GM21360 (cell line): Measurements from ENCODE around the gene ACVR2B.

ENCODE experiments used
- ATAC-seq: cut with Tn5 transposase; IDR thresholded peaks from one replicate; pipeline ENCODE4 v1.9.1; 2021; ENCODE audit warnings: mild to moderate bottlenecking, moderate library complexity; ENCODE audit not compliant: unreplicated experiment

ACVR2B gene

DNA sequence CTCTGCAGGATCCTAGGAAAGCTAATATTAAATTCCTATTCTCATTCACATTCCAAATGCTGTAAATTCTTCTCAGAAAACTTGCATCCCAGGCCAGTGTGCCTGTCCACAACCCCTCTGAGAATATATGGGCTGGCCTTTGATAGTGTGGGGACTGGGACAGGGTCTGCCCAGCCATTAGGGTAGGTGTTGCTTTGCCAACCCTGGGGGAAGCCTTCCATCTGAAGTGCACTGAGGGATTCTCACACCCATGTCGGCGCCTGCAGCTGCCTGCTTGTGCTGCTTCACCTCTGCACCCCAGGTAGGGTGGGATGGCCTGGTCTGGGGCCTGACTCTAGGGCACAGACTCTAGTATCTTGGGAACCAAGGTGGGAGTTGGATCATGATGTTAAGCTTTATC is 27.2 kb downstream of the ACVR2B start:
- no peak for ATAC-seq

DNA sequence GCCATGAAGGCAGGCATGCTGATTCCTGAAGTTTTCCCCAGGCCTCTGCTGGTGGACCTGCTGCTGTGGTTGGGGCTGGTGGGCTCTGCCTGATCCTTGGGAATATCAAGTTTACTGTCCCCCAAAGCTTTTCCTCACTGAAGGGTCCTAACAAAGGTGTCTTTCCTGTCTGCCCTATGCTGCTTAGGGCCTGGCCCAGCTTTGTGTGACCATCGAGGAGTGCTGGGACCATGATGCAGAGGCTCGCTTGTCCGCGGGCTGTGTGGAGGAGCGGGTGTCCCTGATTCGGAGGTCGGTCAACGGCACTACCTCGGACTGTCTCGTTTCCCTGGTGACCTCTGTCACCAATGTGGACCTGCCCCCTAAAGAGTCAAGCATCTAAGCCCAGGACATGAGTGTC is 29.3 kb downstream of the ACVR2B start:
- no peak for ATAC-seq

DNA sequence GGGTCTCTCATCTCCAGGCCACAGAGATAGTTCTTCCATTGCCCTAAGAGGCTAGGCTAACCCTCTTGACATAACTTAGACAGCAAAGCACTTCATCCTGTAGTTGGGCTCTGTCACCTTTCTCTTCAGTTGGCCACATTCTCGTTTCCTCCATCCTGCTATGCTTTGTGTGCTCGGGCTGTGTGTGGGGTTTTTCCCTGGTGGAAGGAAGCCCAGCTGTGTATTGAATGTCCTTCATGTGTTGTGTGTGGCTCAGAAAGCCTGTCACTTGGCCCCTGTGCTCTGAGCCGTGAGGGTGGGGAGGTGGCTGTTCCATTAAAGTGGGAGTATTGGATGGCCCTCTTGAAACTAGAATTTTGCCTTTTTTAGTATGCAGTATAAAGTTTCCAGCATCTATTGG is 33.6 kb downstream of the ACVR2B start:
- peak; percentile 91 for ATAC-seq

DNA sequence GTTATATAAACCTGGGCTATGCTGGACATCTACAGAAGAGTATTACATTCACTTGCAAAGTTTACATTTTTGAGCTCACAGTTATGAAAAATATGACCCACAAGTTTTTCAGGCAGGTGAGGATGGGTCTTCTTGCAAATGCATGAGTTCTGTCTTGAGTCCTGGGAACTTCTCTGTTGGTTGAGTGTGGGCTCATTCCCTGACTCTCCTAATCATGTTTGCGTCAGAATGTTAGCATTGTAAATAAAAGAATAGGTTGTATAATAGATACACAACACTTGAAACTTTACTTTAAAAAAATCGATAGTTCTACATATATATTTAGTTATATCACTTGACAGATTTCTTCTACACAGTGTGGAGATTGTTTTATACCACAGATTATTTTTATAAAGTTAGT is 35.3 kb downstream of the ACVR2B start:
- no peak for ATAC-seq

DNA sequence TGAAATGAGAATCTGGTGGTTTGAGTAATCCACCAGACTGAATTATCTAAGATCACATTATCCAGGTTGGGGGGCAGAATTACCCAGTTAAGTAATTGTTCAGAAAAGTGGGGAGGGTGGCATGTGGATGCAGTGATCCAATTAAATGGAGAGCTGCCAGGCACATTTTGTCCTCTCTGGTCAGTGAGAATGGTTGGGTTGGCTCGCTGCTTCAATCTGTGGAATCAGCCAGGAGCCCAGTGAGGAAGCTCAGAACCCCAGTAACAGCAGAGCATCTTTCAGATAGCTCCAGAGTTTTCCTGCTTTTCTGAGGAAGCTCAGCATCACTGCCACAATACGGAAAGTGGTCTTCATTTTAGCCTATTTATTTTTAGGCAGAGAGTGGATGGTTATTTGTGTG is 36.1 kb downstream of the ACVR2B start:
- ATAC-seq, result no peak

DNA sequence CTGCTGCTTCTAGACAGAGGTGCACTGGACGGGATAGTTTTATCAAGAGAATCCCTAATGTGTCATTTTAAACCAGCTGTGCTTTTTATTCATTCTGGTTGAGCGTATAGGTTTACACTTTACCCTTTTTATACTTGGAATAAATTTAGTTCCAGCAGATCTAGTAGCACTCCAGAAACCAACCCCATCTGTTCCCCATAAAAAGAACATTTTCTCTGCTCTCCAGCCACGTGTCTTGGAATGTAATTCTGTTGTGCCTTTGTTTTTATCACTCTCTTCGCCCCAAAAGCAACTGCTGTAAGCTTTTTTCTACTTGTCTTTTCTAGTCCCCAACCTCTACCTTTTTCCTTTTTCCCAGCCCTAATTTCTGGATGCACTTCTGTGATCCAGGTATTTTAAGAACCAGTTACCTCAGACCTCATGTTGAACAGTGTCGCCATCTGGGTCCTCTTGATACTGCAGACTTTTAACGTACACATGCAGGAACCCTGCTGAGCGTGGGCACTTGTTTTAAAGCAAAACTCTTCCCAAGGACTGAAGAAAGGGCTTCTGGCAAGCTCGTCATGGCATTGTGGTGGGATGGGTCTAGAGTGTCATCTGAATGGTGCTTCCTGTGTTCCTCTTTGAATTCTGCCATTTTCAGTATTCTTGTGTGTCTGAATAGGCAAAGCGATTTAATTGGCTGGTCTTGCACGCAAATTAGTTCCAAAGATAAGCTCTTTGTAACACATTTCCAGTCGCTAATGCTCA is 36.8 kb downstream of the ACVR2B start:
- no peak for ATAC-seq

DNA sequence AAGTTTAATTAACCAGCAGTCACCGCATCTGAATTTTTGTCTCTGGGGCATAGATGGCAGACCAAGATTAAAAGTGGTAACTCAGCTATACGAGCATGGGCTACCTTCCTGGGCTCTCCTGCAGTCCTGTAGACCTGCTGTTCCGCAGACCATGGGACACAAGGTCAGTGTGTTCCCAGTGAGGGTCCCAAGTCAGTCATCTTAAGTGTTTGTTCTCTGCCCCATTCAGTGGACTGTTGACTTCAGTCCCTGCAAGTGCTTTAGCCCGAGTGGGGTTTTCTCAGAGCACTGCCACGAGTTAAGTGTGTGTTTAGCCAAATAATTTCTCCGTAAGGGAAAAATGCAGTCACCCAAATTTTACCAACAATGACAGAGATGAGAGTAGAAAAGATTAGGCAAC is 37.5 kb downstream of the ACVR2B start:
- no peak for ATAC-seq

DNA sequence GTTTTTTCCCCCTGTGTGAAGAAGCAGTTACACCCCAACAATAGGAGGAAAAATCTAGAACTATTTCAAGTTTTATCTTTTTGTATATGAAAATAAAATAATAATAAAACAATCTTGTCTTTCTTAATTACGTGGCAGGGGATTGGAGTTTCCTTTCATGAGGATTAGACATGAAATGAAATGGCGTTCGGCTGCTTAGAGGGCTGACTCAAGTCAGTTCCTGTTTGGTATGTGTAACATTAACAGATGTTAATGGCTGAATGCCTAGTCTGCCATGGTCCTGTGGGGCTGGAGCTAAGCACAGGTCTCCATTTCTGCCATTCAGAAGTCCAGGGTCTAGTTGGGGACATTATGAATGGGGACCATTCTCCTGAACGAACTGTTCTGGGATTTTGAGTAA is 39.3 kb downstream of the ACVR2B start:
- no peak for ATAC-seq

DNA sequence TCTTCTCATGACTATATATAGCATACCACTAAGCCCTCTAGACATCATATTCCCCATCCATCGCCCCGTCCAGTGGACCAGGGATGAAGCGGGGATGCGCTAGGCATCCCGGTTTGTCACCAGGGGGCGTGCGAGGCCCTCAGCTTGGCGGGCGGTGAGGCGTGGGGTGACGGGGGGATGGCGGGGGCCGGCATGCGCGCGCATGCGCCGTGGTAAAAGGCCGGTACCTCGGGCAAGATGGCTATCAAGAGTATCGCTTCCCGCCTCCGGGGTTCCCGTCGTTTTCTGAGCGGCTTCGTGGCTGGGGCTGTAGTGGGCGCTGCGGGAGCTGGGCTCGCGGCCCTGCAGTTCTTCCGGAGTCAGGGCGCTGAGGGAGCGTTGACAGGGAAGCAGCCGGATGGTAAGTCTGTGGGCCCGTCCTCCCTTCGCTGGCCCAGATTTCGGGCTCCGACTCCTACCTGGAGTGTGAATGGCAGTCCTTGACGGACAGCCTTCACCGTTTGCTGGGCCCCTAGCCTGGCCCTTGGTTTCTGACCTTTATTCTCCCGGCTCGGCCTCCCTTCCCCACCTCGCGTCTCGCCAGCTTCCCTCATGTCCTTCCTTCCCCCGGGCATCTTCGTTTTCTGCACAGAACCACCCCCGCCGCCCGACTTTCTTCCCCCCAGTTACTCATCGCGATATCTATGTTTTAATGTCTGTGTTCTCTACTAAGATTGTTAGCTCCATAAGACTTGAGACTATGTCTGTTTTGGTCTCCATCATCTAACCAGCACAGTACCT is 42.6 kb downstream of the ACVR2B start, which contains the start of gene EXOG:
TSS of gene EXOG (plus strand) at position 210 of the 780 bp plus-strand sequence. CDS start at position 238, 28 bp downstream.
- peak; percentile 93 for ATAC-seq

DNA sequence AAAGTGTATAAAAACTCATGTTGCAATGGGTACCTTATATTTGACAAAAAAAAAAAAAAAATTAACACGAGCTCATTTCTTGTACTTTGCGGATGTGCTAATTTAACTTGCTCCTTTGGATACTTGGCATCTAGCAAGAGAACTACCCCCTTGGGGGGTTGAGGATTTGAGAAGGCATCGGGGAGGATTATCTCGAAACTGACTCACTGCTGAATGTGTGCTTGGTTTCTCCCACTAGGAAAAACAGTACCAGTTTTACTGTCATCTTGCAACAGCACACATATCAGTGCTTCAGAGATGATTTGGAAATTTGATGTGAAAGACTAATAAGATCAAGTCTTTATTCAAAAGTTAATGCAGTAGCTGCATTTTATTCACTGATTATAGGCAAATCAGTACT is 43.3 kb downstream of the ACVR2B start:
- no peak for ATAC-seq

DNA sequence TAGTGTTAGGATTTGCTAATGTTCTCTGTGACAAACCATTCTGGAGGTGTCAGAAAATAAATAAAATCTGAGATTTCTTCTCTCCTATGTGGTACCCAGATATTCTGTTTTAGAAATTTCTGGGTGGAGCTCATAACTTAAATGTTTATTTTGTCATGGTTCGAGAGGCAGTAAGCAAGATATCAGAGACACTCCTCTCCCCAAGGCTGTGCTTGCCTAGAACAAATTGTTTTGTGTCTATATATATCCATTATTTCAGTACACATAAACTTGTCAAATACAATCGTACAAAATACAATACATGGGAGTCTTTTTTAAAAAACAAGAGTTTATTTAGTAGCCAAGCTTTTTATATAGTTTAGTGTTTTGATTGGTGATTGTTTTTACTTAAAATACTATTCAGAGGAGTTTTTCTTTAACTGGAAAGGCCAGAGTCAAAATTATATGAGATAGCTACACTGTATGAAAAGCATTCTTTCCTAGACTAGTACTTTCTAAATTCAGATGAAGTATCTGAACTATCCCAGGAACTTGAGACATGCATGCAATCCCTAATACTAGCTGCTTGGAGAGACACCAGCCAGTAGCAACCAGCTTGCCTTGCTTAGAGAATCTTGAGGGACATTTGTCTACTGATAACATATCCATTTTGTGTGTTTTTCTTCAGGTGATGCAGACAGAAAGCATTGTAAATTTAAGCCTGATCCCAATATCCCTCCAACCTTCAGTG is 47.2 kb downstream of the ACVR2B start:
- no peak for ATAC-seq

DNA sequence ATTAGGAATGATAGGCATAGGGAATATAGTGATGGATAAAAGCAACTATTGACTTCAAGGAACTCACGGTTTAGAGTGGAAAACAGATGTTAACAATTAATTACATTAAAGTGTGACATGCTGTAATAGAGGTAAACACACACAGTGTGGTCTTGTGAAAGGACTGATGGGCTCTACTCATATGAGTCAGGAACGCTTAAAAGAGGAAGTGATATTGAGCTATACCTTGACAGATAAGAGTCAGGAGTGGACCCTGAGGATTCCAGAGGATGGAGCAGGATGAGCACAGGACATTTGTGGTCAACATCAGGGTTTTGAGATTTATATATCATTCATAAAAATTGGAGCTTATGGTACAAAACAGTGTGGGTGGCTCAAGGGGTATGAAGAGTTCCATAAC is 53.4 kb downstream of the ACVR2B start:
- ATAC-seq, result peak; percentile 79

DNA sequence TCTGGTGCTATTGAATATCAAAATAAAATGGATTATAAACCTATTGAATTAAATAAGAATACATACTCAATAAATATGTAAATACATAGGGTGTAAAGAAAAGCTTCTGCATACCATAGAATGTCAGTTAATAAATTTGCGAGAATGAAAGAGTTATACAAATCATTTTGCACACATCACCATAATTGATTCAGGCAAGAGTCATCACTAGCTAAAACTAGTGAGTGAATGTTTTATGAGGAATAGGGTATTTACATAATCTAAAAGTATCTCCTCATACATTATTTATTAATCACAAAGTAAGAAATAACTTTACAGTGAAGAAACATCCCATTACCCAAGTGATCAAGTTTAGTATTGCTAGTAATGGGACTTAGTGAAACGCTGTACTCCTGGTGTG is 56.0 kb downstream of the ACVR2B start:
- ATAC-seq, result no peak

DNA sequence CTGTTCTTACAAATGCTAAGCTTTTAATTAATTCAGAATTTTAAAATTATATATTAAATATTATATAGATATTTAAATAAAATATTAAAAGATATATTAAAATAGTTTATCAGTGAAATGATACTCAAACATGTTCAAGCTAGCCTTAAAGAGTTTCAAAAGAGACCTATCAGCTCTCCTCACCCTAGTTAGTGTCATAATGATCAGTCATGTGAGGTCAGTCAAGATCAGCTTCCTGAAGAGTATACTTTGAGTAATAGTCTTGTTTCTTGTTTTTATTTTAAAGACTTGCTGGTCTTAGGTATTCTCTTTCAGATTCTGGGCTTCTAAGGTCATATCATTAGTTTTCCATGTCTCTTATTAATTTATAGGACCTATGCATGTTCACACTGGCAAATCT is 56.9 kb downstream of the ACVR2B start:
- no peak for ATAC-seq

DNA sequence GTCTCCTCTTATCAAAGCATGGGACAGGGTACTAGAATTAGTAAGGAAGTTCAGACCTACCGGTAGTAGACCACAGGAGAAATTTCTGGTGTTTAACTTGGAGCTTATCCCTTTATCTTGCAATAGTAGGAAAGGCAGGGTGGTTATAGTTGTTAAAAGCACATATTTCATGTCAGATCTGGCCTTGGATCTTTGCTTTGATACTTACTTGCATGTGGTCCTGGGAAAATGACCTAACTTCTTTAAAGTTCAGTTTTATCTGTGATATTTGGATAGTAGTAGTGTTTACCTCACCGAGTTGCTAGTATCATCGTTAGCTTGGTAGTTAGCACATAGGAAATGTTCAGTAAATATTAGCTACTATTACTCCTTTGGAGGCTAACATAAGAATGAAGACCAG is 57.9 kb downstream of the ACVR2B start:
- no peak for ATAC-seq

DNA sequence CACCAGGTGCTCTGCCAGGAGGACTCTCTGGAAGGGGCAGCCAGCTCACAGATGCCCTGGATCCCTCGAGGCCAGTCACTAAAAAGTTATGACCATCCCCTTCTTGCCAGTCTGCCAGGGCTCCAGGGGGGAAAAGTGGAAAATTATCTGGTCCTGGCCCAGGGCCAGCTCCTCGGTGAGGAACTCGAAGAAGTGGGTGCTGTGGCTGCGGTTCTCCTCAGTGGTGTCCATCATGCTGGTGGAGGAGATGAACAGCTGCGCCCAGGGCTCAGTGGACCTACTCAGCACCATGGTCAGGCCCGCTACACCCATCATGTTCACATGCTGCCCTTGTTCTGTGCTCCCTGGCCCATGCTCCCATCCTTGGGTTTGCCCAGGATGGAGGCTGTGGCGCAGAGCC is 61.7 kb downstream of the ACVR2B start:
- no peak for ATAC-seq

DNA sequence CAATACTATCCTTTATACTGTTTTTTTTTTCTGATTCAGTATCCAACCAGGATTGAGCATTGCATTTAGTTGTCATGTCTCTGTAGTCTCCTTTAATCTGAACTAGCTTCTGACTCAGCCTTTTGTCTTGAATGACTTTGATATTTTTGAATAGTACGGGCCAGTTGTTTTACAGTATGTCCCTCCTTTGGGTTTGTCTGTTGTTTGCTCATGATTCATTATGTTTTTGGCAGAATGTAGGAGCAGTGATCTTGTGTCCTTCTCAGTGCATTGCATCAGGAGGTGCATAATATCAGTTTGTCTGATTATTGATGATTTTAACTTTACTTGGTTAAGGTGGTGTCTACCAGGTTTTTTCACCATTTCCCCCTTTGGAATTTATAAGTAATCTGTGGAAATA is 63.0 kb downstream of the ACVR2B start:
- no peak for ATAC-seq

DNA sequence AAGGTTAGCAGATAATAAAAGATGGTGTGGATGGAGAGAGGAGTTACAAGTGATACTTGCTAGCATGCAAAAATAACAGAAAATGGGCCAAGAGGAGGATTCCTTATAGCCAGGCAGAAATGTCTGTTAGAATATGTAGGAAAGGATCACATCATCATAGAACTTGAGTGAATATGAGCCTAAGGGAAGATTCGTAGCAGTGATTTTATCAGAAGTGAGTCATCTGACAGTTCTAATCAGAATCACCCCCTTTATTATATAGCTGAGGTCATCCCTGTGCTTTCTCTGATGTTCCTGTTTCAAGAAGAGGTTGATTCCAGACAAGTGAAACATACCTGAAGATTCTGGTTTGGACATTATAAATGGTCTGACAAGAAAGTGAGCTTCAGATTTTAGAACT is 65.3 kb downstream of the ACVR2B start:
- no peak for ATAC-seq

DNA sequence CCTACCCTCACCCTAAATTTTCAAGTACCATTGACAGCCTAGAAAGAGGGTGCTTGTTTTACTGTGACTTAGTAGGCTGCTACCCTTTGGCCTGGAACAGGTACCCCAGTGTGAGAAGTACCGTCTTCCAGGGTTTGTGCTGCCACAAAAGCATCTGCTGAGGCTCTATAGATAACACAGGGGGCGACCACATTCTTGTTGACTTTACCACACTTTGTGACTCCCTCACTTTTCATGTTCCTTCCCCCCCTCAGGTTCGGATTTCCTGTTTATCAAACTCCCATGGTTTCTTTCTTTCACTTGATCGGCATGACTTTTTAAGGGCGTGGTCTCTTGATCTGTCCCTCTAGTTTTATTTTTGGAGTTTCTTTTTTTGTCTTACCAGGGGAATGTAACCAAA is 66.0 kb downstream of the ACVR2B start:
- no peak for ATAC-seq

DNA sequence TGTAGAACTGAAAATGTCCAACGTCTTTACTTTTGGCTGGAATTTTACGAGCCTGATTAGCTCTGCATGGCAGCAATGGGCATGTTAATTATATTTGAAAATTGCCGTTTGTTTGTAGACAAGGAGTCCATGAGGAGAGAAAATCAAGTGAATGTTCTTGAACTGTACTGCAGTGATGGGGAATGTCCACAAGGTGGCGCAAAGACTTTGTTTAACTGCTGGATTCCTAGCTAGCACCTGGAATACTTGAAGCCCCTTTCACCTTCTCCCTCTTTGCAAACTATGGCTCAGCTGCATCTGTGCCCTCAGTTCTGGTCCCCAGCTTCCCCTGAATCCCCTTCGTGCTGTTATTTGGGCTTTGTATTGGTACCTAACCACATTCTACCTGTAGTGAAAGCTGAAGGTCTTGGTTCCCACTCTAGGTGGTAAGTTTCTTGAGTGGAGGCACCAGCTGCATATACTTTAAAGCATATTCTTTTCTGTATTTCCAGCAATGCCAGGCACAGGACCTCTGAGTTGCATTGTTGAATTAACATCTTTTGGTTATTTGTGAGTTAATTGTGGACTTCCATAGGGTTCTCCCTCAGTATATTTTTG is 67.8 kb downstream of the ACVR2B start:
- no peak for ATAC-seq

DNA sequence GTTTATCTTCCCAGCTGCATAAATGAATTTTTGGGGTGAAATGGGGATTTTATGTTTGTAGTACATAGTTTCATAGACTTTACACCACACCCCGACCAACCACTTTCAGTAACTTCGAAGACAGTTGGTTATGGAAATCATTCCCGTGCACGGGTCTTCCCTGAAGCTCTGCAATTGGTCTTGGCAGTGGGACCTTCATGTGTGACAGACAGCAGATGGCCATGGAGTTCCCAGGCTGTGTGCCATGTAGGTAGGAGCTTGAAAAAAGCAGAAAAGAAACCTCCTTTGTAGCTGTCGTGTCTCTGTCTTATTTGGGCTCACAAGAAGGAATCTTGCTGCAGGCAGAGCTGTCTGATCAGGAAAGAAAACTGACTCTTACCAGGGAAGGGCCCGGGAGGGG is 68.3 kb downstream of the ACVR2B start:
- ATAC-seq, result no peak
